HG03342 (cell line): ENCODE measurements around the gene DDX1.
"Not testable (repeated sequence)": the region's sequence is repeated elsewhere in the genome, so short reads cannot be mapped to it uniquely, and the experiment has no call there.

ENCODE experiments used
- ATAC-seq: cut with Tn5 transposase; IDR thresholded peaks from one replicate; pipeline ENCODE4 v1.9.1; 2021; ENCODE audit warnings: mild to moderate bottlenecking, moderate library complexity; ENCODE audit not compliant: unreplicated experiment

Gene DDX1

DNA sequence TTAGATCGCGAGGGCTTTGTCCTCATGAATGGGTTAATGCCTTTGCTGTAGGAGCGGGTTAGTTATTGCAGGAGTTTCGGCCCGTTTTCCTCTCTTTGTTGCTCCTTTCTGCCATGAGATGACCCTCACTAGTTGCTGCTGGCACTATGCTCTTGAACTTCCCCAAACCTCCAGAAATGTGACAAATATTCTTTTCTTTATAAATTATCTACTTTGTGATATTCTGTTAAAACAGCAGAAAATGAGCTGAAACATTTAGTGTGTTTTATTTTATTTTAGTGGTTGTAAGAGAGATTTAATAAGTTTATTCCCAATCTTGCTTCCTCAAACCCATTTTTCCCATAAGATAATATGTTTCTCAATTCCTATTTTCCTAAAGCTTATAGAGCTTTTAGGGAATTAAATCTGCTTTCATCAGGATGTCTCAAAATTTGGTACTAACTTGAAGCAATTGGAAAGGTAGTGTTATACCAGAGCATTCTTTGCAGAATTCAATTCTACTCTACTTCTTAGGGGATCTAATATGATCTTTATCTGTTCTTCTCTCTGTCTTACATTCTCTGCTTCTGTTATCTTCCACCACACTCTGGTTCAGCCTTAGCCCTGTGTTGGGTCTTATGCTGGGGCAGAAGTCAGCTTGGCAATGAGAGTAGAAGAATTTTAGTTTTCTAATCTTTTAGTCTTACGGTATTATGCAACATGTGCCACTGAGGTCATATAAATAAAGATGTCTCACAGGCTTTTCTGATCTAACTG lies 23.1 kb downstream of the DDX1 start:
- ATAC-seq, result no peak

GRCh38 chr2:15615301-15615920 lies 23.7 kb downstream of the DDX1 start:
- no peak for ATAC-seq

- no peak for ATAC-seq
These were observed 24.8 kb downstream of the DDX1 start for GRCh38 chr2:15616429-15616828.

DNA sequence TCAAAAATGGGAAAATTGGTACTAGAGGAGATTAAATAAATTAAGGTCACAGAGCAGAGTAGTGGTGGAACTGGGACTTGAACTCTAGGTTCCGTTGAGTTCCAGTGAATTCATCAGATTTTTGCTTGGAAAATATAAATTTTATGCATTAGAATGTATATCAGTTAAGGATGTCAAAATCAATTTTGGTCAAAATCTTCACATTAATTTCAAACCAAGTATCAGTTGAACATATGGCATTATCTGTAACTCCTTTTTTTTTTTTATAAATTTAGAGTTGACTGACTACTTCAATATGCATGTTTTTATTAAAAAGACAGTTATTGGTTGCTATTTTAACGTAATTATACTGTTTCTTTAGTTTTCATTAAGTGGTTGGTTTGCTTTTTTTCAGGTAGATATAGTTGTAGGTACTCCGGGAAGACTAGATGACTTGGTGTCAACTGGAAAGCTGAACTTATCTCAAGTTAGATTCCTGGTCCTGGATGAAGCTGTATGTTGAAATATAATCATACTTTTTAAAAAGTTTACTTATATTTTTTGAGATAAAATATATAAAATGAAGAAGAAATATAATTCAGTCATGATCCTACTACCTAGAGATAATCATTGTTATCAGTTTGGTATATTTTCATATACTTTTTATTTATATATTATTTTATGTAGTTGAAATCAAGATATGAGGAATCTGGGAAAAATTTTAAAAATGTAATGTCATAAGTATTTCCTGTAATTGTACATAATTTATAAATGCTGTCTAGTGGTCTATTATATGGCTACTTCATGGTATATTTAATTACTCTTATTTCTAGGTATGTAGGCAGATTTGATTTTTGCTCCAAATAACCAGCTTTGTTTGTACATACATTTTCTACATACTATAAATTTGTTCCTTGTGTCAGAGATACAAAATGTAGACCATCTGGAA lies 25.4 kb downstream of the DDX1 start:
- no peak for ATAC-seq

DNA sequence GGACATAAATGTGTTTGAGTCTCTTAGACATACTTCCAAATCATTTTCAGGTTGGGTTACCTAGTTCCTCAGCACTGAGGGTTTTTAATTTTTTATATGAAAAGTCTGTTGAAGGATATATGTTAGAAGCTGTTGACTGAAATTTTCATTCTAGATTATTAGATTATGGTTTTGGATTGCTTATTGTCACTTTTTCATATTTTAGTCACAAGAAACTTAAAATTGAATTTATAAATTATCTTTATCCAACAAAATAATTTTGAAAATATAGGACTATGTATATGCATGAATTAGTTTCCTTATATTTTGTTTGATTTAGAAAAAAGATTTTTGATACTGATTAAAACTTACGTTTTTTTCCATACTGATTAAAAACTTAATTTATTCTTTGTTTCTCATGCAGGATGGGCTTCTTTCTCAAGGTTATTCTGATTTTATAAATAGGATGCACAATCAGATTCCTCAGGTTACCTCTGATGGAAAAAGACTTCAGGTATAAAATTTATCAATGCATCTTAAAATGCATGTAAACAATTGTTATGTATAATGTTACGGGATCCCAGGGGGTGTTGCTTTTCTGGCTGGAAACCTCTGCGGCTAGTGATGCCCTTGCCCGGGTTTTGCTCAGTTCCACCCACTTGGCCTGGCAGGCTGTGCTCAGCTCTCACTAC lies 26.2 kb downstream of the DDX1 start:
- ATAC-seq, result no peak

DNA sequence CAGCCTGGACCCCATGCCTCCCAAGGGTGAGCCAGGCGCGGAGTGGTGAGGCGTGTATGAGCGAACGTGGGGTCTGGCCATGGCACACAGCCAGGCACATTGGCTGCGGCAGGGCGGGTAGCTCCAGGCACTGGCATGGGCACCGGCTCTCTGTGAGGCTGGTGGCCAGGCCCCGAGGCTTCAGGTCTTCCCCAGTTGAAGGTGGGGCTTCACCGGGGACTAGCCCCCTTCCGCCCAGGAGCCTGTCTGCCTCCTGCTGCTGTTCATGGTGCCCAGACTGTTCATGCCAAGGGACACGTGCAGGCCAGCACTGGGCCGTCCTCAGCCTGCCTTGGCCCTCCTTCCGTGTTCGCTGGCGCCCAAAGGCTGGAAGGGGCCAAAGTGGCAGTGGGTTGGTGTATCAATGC lies 26.8 kb downstream of the DDX1 start:
- ATAC-seq, result no peak

DNA sequence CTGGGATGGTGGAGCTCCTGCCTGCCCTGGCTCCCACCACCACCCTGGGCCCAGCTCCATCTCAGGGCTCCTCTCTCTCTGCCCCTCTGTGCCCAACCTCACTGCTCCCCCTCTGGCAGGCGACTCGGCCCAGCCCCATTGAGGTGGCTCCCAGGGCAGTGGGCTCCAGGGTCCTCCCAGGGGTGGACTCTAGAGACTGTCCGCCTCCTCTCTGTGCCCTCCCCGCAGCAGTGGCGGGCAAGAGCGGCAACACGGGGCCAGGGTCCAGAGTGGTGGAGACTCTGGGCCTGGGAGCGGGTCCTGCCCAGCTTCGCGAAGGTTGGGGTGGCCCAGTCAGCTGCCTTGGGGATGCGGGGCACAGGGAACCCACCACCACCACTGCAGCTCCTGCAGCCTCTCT lies 27.4 kb downstream of the DDX1 start:
- no peak for ATAC-seq

DNA sequence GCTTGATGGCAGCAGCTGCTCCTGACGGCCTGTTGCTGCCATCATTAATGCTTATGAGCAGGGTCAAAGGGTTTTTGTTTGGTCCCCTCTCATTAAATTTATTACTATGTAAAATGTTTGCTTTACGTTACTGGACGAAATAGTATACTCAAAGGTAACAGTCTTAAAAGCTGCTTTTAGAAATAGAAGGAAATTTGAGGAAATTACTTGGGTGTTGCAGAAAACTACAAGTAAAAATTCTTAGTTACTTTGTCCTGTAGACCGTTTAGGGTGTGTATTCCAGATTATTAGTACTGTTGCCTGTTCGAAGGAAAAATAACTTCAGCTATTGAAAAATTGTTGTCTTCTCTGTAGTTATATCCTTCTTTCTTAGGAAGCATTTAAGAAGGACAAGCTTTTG lies 27.8 kb downstream of the DDX1 start:
- ATAC-seq, result no peak

DNA sequence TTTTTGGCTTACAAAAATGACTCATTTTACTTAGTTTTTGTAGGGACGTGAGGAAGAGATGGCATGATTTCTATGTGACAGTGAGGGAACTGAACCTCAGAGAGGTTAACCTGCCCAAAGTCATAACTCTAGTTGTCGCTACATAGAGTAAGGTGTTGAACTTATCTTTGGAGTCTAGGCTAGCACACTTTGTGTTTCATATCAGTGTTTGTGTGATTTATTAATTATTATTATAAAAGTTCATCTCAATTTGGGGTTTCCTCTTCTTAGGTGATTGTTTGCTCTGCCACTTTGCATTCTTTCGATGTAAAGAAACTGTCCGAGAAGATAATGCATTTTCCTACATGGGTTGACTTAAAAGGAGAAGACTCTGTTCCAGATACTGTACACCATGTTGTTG lies 28.3 kb downstream of the DDX1 start:
- ATAC-seq, result no peak

GRCh38 chr2:15620340-15620739 lies 28.7 kb downstream of the DDX1 start:
- no peak for ATAC-seq

DNA sequence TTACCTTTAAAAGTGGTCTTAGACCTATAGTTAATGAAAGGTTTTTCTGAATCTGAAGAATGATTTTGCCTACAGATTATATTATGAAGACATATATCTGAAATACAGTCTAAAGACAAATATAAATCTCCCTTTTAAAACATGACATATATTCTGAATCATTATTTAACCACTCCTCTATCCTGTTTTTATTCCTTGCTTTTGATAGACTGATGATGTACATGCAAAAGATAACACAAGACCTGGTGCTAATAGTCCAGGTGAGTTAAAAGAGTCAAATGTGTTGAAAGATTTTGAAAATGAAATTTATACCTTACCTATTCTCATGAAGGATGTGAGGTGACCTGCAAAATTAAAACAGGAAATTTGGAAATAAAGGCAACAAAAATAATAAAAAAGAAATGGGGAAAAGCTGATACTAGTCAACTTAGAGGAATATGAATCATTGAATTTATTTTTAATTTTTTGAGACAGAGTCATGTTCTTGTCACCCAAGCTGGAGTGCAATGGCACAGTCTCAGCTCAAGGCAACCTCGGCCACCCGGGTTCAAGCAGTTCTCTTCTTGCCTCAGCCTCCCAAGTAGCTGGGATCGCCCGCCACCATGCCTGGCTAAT lies 29.3 kb downstream of the DDX1 start:
- no peak for ATAC-seq

GRCh38 chr2:15621472-15621870 lies 29.8 kb downstream of the DDX1 start:
- ATAC-seq, result not testable (repeated sequence)

- ATAC-seq, result no peak
These were observed 30.5 kb downstream of the DDX1 start for GRCh38 chr2:15622214-15622613.

GRCh38 chr2:15622614-15623480 lies 31.2 kb downstream of the DDX1 start:
- ATAC-seq, result no peak

GRCh38 chr2:15623481-15623796 lies 31.8 kb downstream of the DDX1 start:
- no peak for ATAC-seq

DNA sequence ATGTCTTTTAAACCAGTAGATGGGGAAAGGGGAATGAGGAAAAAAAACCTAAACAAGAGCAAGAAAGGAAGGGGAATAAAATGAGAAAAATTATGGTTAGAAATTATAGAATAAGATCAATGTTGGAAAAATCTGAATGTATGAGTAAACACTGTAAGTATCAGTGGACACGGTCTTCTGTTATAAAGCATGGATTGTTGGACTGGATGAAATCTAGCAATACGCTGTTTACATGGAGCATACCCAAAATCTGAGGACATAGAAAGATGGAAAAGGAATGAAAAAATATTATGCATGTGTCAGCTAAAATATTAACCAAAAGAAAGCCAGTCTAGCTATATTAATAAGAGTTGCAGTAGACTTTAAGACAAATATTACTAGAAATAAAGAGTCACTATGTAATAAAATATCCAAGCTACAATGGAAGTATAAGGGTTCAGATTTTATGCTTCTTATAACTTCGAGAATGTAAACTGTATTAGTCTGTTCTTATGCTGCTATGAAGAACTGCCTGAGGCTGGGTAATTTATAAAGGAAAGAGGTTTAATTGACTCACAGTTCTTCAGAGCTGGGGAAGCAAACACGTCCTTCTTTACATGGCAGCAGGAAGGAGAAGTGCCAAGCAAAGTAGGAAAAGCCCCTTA lies 32.4 kb downstream of the DDX1 start:
- no peak for ATAC-seq

DNA sequence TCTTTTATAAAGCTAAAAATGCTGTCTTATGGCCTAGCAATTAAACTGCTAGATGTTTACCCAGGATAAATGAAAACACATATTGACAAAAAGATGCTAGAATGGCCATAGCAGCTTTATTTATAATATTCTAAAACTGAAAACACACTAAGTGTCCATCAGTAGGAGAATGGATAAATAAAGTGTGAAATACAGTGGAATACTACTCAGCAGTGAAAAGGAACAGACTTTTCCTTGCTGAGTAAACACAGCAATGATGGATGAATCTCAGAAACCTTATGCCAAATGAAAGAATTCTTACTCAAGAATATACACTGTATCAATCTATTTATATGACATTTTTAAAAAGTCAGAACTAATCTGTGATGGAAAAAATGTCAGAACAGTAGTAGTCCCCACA lies 33.2 kb downstream of the DDX1 start:
- no peak for ATAC-seq

- ATAC-seq, result no peak
These were observed 33.8 kb downstream of the DDX1 start for GRCh38 chr2:15625344-15626036.

DNA sequence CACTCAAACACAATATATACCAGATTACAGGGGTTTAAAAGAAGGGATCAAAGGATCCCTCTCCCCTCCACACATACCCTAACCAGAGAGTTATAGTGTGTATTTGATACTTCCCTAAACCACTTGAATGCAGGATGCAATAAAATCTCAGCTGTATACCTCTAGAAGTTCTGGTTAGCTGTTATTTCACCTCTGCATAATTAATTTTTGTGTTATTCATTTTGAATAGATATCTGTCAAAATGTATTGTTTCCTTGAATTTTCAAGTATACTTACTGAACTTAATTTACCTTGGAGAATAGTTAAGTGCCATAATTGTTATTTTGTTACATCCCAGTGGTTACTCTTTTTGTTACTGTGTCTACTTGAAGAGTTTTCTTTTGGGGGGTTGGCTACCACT lies 34.5 kb downstream of the DDX1 start:
- no peak for ATAC-seq
